OCI-LY3 (cell line): ENCODE data around the gene HPRT1.

Experiments
- H2AFZ ChIP-seq: fragments of 200-600, 300-600 bp; shearing (Covaris generic); 2 replicates; pipeline ENCODE4 v1.6.0; 2014; ENCODE audit warnings: antibody characterized with exemption, low read depth, low read length
- H3K27ac ChIP-seq: fragments of 200-600, 300-600 bp; sonication (generic); 2 replicates; pipeline ENCODE4 v1.5.1; 2014; ENCODE audit warnings: mild to moderate bottlenecking, low read length, moderate library complexity, mixed read lengths
- H3K27me3 ChIP-seq: fragments of 200-600, 300-600 bp; sonication (generic); 2 replicates; pipeline ENCODE4 v1.6.1; 2014; ENCODE audit warnings: low read depth, low read length, mixed read lengths
- H3K36me3 ChIP-seq: fragments of 200-600, 300-600 bp; sonication (generic); replicated peaks from 2 replicates; pipeline ENCODE3; 2014; ENCODE audit warnings: low read depth, low read length, mixed read lengths
- H3K4me1 ChIP-seq: fragments of 300-600, 200-600 bp; sonication (generic); 2 replicates; pipeline ENCODE4 v1.6.1; 2014; ENCODE audit warnings: low read length, mixed read lengths
- H3K4me2 ChIP-seq: fragments of 200-600, 300-600 bp; sonication (generic); 2 replicates; pipeline ENCODE4 v1.6.1; 2014; ENCODE audit warnings: low read length, mixed read lengths
- H3K4me3 ChIP-seq: fragments of 300-600, 200-600 bp; sonication (generic); 2 replicates; pipeline ENCODE4 v1.5.1; 2014; ENCODE audit warnings: antibody characterized with exemption, mild to moderate bottlenecking, low read length, moderate library complexity
- H3K79me2 ChIP-seq: fragments of 300-600, 200-600 bp; shearing (Covaris generic); 2 replicates; pipeline ENCODE4 v1.6.1; 2014; ENCODE audit warnings: mild to moderate bottlenecking, low read length, mixed read lengths
- H3K9ac ChIP-seq: fragments of 300-600, 200-600 bp; shearing (Covaris generic); 2 replicates; pipeline ENCODE4 v1.6.0; 2014; ENCODE audit warnings: mild to moderate bottlenecking, low read length, moderate library complexity
- H3K9me3 ChIP-seq: fragments of 200-600, 300-600 bp; shearing (Covaris generic); 2 replicates; pipeline ENCODE4 v1.6.1; 2014; ENCODE audit warnings: low read length, mixed read lengths; ENCODE audit not compliant: insufficient read depth
- H4K20me1 ChIP-seq: fragments of 200-600, 300-600 bp; sonication (generic); 2 replicates; pipeline ENCODE4 v1.6.1; 2016; ENCODE audit warnings: low read length, mixed read lengths; ENCODE audit not compliant: insufficient read depth
- EZH2phosphoT487 ChIP-seq: fragments of 200-600 bp; shearing (Covaris generic); IDR thresholded peaks from 2 replicates; pipeline ENCODE4 v1.6.1; 2018; ENCODE audit warnings: antibody characterized with exemption, mixed run types, low read depth
- TF ChIP-seq, protein P1 (sequence below): fragments of 200-600, 300-600 bp; sonication (generic); IDR thresholded peaks from 2 replicates; pipeline ENCODE4 v1.5.1; 2014; ENCODE audit warnings: antibody characterized with exemption, low read length, low read depth

The HPRT1 gene

DNA sequence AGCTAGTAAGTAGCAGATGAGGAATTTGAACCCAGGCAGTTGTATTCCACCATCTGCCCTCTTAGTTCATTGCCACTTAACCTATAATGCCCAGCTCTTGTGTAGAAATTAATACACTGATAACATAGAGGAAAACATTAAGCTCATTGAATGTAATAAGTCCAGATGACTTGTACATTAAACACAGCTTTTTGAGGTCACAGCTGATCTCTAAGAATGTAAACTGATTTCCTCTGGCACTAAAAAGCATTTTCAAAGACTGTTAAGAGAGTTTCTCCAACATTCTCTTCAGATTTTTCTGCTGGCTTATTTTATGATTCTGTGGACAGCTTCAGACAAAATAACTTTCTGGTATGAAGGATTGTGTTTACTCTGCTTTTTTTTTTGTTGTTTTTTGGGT is 42.7 kb downstream of the HPRT1 start:
- H3K36me3 ChIP-seq: peaks cover 11% of the 10 kb centered on the region
- H4K20me1 ChIP-seq: no peaks in the 10 kb centered on the region
- no peak overlapping the region for H3K27ac ChIP-seq
- no peaks in the 10 kb centered on the region for H3K9me3 ChIP-seq
- no peak overlapping the region for H3K9ac ChIP-seq
- no peak overlapping the region for H3K4me3 ChIP-seq
- H3K79me2 ChIP-seq: no peaks in the 10 kb centered on the region
- H3K4me1 ChIP-seq: no peaks in the 10 kb centered on the region
- no peak overlapping the region for H2AFZ ChIP-seq
- H3K27me3 ChIP-seq: no peaks in the 10 kb centered on the region
- no peak overlapping the region for H3K4me2 ChIP-seq
- TF ChIP-seq, protein P1, sequence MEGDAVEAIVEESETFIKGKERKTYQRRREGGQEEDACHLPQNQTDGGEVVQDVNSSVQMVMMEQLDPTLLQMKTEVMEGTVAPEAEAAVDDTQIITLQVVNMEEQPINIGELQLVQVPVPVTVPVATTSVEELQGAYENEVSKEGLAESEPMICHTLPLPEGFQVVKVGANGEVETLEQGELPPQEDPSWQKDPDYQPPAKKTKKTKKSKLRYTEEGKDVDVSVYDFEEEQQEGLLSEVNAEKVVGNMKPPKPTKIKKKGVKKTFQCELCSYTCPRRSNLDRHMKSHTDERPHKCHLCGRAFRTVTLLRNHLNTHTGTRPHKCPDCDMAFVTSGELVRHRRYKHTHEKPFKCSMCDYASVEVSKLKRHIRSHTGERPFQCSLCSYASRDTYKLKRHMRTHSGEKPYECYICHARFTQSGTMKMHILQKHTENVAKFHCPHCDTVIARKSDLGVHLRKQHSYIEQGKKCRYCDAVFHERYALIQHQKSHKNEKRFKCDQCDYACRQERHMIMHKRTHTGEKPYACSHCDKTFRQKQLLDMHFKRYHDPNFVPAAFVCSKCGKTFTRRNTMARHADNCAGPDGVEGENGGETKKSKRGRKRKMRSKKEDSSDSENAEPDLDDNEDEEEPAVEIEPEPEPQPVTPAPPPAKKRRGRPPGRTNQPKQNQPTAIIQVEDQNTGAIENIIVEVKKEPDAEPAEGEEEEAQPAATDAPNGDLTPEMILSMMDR: no peak
- TF ChIP-seq EZH2phosphoT487: no peak

DNA sequence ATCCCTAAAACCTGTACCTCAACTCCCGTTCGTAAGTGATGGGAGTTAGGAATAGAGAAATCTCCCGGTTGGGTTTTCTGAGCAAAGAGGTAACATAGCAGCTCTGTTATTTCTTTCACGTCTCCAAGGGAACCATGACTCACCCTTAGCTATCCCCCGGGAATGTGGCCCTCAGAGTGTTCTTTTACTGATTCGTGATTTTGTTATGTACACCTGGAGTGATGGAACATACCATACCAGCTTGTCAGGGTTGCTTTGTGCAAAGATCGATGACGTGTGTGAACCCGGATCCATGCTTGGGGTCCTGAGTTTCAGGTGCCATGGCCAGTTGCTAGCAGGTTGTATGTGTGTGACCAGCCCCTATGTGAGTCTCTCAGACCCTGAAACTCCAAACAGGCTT is 52.6 kb downstream of the HPRT1 start:
- Histone ChIP-seq H2AFZ (no peak overlapping the region), H3K9me3 (no peaks in the 10 kb centered on the region), H3K27me3 (no peaks in the 10 kb centered on the region), H3K4me3 (no peak overlapping the region), H4K20me1 (no peaks in the 10 kb centered on the region), H3K36me3 (no peaks in the 10 kb centered on the region), H3K4me2 (no peak overlapping the region), H3K9ac (no peak overlapping the region), H3K79me2 (no peaks in the 10 kb centered on the region), H3K4me1 (no peaks in the 10 kb centered on the region), H3K27ac (no peak overlapping the region)
- TF ChIP-seq, protein P1: no peak
- TF ChIP-seq EZH2phosphoT487: no peak

DNA sequence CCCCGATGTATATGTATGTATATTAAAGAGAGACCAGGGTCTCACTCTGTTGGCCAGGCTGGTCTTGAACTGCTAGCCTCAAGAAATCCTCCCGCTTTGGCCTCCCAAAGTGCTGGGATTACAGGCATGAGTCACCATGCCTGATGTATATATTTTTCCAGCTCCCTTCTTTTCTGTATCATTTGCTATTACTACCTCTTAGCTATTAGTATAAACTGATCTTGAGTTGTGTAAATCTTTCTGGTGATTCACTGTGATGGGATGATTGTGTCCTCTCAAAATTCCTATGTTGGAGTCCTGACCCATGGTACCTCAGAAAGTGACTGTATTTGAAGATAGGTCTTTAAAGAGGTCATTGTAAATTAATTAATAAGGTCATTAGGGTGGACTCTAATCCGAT is 53.1 kb downstream of the HPRT1 start:
- Histone ChIP-seq H3K79me2 (no peaks in the 10 kb centered on the region), H3K9ac (no peak overlapping the region), H3K4me1 (no peaks in the 10 kb centered on the region), H3K27me3 (no peaks in the 10 kb centered on the region), H3K27ac (no peak overlapping the region), H3K4me3 (no peak overlapping the region), H2AFZ (no peak overlapping the region), H3K4me2 (no peak overlapping the region), H3K36me3 (no peaks in the 10 kb centered on the region), H4K20me1 (no peaks in the 10 kb centered on the region), H3K9me3 (no peaks in the 10 kb centered on the region)
- TF ChIP-seq EZH2phosphoT487: no peak
- TF ChIP-seq, protein P1: no peak

GRCh38 chrX:134520860-134521390 is 61.0 kb downstream of the HPRT1 start:
- Histone ChIP-seq H3K9me3 (no peaks in the 10 kb centered on the region), H3K79me2 (no peaks in the 10 kb centered on the region), H3K4me1 (no peaks in the 10 kb centered on the region), H3K27me3 (no peaks in the 10 kb centered on the region), H3K36me3 (no peaks in the 10 kb centered on the region), H3K9ac (no peak overlapping the region), H2AFZ (no peak overlapping the region), H4K20me1 (no peaks in the 10 kb centered on the region), H3K4me2 (no peak overlapping the region), H3K4me3 (no peak overlapping the region), H3K27ac (no peak overlapping the region)
- no peak for TF ChIP-seq EZH2phosphoT487
- TF ChIP-seq, protein P1: peak; percentile 73
